Activated CD8-positive, alpha-beta memory T cell treated with anti-CD3 and anti-CD28 coated beads, Interleukin-2, amount 50 U/mL, for 1 hour (primary cell): ENCODE results near the gene HOMER3.

Experiments
- DNase-seq: peaks from one replicate; pipeline ENCODE4 v3.0.0-alpha.2; 2020; ENCODE audit errors: extremely low read depth

HOMER3 gene

DNA sequence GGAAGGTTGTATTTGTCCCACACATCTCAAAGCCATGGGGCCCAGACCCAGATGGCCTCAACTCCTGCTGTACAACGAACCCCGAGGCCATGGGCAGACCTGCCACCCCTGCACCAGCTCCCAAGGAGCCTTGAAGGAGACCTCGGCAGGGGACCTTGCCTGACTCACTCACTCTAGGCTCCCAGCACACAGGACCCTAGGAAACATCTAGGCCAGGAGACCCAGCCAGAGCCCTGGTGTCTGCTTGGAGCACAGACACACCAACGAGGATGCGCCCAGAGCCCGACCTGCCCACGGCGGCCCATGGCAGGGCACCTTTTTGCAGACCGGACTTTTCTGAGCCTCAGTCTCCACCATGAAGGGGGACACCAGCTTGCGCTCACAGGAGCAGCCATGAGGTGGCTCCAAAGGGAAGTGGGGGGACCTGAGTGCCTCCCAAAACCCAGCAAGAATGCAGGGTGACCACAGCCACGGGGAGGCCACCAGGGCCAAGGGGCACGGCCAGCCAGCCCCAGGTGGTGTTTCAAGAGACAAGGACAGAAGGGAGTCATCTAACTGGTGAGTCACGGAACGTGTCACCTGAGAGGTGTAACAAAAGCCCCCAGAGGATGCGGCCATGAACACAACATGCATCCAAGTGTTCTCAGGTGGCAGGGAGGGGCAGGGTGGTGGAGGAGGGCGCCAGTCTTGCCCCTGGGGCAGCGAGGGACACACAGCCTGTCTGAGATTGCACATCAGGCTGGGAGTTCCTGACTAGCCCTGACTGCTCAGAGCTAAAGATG lies 40.1 kb downstream of the HOMER3 start:
- DNase-seq = no peak

DNA sequence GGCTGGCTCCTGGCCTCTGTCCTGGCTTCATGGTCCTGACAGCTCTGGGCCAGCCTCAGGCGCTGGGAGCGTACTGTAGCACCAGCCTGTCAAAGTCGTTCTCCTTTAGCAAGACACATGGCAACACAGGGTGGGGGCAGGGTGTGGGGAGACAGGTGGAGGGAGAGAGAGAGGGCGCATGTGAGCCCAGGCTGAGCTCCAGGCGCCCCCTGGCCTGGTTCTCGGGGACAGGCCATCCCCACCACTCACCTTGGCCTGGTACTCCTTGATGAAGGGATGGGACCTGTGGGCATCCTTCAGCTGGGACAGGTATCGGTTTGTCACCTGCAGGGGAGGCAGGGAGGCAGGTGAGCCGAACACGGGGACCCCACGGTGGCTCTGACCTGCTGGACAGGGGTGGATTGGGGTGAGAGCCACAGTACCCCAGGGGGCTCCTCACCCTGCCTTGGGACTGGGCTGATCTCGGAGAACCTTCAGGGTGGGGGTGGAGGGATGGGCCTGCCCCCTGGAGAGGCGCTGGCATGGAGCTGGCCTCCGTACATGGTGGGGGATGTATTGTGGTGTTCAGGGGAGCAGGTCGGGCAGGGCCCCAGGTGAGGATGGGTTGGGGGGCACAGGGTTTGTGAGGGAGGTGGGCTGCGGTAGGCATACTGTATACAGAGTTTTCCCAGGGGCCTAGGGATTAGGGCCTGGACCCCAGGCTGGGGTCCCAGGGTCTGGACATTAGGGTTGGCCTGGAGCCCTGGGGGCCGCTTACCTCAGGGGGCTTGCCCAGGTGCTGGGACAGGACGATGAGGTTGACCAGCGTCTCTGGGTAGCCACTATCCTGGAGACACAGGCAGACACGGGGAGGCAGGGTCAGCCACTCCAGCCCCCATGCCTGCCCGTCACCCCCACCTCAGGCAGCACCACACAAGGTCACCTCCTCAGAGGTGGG lies 41.1 kb downstream of the HOMER3 start:
- DNase-seq = no peak

DNA sequence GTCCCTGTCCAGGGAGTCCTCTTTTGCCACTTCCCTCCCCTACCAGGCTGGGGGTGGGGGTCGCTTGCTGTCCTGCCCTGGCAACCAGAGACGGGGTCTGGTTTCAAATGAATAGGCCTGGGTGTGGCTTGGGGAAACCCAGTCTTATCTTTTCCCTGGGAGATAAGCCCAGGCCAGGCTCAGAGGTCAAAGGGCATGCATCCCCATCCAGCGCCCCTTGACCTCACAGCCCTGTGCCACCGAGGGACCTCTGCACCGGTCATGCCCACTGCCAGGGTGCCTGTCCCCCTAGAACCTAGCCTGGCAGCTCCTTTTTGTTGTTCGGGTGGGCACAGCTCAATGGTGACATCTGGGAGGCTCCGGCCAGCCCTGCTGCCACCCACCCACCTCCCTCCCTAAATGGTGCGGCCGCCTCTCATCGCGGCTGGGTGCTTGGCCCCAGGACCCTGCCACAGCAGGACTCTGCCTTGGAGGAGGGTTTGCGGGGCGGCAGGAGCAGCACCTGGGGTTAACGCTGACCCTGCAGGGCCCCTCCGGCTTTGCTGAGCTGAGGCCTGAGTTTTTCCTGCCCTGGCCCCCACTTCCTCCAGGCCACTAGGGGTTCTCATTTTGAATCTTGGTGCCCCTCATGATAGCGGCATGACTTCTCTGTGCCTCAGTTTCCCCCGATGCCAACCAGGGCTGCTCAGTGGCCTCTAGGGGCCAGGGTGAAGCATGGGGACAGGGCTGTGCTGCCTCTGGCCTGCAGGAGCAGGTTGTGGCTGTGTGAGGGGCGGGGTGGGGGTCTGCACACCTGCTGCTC lies 42.2 kb downstream of the HOMER3 start:
- DNase-seq = no peak

GRCh38 chr19:18898081-18898606 lies 42.9 kb downstream of the HOMER3 start:
- DNase-seq = no peak

- no peak for DNase-seq
These were observed 43.7 kb downstream of the HOMER3 start for GRCh38 chr19:18897094-18898029.

GRCh38 chr19:18896421-18896841 lies 44.6 kb downstream of the HOMER3 start:
- DNase-seq = no peak

DNA sequence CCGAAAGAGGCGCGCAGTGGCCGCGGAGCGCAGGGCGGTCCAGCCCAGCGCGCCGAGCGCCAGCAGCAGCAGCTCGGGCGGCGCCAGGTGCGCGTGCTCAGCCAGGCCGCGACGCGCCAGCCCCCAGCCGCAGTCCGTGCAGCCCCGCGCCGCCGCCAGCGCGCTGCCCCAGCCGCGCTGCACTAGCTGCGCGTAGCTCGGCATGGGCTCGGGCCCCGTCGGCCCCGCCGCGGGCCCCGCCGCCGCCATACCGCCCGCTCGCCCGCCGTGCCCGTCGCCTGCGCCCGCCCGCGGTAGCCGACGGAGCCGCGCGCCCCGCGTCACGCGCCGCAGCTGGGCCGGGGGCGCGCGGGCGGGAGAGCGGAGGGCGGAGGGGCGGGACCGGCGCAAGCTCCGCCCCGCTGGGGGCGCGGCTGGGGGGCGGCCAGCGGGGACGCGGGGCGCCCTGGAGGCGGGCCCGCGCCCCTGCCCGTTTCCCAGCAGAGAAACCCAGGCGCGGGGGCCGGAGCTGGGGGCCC lies 45.1 kb downstream of the HOMER3 start, which contains the start of gene CERS1:
Gene CERS1 (minus strand): TSS at position 335 of the 518 bp plus-strand sequence. CDS start 86 bp downstream, at position 249.
- DNase-seq = no peak

- no peak for DNase-seq
These were observed 45.8 kb downstream of the HOMER3 start for GRCh38 chr19:18895038-18895823.

DNA sequence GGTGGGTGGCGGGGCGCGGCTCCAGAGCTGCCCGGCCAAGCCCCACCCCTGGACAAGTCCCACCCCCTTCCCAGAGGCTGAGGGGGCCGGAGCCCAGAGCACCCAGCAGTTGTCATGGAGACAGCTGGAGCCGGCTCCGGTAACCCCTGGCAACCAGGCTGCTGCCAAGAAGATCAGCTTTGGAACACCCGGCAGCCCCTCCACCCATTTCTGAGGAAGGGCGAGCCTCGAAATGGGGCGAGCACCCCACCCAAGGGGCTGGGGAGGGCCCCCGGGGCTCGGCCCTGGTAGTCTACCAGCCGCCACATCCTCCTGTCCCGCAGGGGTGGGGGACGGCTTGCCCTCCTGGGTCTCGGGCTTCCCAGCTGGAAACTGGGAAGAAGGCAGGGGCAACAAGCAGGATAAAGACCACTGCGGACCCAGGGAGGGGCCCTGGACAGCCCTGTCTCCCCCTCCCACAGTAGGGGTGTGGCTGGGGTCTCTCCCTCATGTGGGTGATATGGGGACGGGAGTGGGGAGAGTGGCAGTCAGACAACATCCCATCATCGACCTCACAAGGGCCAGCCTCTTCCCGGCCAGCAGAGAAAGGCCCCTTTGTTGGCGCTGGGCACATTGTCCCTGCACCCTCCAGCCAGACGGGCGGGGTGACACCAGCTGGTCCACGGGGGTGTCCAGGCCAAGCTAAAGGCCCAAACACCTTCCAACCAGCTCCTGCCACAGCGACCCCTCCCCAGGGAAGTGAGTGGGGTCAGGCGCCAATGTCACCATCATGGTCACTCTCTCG lies 46.6 kb downstream of the HOMER3 start:
- DNase-seq = no peak

GRCh38 chr19:18893587-18894253 lies 47.3 kb downstream of the HOMER3 start:
- no peak for DNase-seq

GRCh38 chr19:18889949-18890745 lies 50.9 kb downstream of the HOMER3 start:
- DNase-seq = no peak

GRCh38 chr19:18886972-18887371 lies 54.0 kb downstream of the HOMER3 start:
- DNase-seq = no peak

DNA sequence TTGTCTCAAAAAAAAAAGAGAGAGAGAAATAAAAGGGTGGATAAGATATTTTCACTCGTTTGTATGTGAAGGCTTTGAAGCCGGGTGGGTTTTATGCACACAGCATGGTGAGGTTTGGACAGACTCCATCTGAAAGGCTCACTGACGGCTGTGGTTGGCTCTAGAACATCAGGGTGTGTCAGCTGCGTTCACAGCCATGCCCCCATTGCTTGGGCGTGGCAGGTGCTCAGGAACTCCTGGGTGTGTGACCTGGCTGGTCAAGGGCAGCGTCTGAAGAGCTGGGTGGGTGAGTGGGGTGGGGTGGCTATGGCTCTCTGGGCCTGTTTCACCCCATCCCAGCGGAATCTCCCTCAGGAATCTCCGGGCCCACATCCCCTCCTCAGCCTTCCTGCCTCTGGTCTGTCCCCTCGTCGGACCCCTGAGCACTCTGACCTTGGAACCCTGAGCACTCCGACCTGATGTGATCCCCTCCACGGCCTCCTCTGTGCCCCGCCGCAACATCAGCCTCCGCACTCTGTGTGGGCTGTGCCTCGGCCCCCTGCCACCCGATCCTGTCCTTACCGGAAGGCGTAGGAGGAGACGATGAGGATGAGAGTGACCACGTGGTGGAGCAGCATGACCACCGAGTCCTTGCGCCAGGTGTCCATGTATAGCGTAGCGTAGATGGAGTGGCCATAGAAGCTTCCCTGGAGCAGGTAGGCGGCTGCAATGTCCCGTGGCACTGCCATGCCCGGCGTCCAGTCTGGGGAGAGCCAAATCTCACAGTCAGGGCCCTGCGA lies 57.3 kb downstream of the HOMER3 start:
- no peak for DNase-seq

DNA sequence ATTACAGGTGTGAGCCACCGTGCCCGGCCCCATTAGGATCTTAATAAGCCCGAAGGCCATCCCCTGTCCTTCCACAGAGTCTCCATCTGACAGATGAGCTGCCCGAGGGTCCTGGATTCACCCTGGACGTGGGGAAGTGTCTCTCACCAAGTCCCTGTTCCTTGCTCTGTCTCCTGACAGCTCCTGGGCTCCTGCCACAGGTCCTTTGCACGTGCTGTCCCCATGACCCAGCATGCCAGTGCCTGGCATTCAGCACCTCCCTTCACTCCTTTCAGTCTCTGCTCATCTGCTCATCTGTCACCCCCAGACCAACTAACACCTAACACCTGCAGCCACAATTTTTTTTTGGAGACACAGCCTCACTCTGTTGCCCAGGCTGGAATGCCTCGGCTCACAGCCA lies 59.5 kb downstream of the HOMER3 start:
- no peak for DNase-seq

DNA sequence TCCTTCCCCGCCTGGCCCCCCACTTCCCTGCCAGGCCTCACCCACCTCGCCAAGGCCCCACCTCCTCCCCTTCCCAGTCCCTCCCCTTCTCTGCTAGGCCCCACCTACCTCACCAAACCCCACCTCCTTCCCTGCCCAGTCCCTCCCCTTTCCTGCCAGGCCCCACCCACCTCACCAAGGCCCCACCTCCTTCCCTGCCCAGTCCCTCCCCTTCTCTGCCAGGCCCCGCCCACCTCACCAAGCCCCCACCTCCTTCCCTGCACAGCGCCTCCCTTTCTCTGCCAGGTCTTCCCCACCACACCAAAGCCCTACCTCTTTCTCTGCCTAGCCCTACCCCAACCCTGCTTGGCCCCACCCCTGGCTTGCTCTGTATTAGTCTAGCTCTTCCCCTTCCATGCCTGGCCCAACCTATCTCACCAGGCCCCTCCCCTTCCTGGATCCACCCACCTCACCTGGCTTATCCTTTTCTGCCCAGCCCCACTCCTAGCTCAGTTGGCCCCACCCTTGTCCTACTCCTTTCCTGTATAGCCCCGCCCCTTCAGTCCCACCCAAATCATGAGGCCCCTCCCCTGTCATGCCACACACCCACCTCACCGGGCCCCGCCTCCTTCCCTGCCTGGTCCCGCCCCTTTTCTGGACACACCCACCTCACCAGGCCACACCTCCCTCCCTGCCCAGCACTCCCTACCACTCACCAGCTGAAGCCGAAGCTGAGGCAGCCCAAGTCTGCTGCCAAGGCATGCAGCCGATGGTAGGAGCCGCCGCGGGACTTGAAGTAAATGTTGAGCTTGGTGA lies 61.2 kb downstream of the HOMER3 start:
- DNase-seq = no peak
